IPS-18c (cell line): ENCODE data around the gene MTG1.

Source experiments
- H3K4me3 ChIP-seq: 2 replicates; pipeline ENCODE4 v1.7.0; 2013; ENCODE audit warnings: low read depth, mild to moderate bottlenecking, low read length, moderate library complexity; ENCODE audit not compliant: insufficient read depth
- H3K9me3 ChIP-seq: one replicate; pipeline ENCODE4 v1.6.1; 2013; ENCODE audit warnings: mild to moderate bottlenecking, low read length, moderate library complexity; ENCODE audit not compliant: control insufficient read depth, insufficient read depth

Gene MTG1, protein sequence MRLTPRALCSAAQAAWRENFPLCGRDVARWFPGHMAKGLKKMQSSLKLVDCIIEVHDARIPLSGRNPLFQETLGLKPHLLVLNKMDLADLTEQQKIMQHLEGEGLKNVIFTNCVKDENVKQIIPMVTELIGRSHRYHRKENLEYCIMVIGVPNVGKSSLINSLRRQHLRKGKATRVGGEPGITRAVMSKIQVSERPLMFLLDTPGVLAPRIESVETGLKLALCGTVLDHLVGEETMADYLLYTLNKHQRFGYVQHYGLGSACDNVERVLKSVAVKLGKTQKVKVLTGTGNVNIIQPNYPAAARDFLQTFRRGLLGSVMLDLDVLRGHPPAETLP

DNA sequence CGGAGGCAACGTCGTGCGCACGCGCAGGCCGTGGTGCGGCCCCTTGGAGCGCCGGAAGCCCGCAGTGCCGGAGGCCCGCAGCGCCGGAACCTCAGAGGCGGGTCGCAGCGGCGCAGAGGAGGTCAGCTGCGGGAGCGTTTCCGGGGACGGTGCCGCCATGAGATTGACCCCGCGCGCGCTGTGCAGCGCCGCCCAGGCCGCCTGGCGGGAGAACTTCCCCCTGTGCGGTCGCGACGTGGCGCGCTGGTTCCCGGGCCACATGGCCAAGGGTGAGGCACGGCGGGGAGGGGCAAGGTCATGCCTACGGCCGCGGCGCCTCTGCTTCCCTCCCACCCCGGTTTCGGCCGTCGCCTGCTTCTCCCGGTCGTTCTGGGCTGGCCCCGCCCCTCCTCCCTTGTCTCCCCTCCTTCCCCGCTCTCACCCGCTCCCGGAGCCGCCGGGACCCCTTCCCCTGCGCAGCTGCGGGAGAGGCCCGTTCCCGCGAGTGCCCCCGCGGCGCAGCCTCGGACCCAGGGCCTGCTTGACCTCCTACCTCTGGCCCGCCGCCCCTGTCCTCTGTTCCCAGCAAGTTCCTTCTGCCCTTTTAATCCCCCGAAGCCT is at the start of gene MTG1:
MTG1 (plus strand) TSS at position 94 of the 600 bp plus-strand sequence; CDS start at position 158, 64 bp downstream.
- Histone ChIP-seq H3K9me3 (peaks cover 2% of the 10 kb centered on the region), H3K4me3 (peak within 1 kb of the TSS; percentile 97)

- no peaks in the 10 kb centered on the region for H3K9me3 ChIP-seq
Observed at GRCh38 chr10:133344236-133344635, 49.7 kb upstream of the MTG1 start.

DNA sequence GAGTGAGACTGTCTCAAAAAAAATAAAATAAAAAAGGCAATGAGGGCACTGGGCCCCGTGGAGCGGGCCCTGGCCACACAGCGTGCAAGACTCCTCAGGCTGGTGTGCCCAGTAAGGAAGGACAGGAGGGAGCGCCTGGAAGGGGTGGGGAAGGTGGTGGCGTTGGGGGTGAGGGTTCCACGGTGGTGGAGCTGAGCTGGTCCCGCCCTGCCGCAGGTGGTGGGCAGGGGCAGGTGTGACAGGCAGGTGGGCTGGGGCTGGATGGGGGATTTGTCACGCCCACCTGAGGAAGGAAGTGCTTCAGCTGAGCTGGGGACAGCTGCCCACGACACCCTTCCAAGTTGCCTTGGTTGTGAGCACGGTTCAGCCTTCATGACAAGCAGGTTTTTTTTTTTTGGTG is 47.5 kb upstream of the MTG1 start:
- Histone ChIP-seq H3K9me3 (no peaks in the 10 kb centered on the region), H3K4me3 (no peak overlapping the region)

More at GRCh38 chr10:133344236-133344635, 49.7 kb upstream of the MTG1 start:
- H3K4me3 ChIP-seq = no peak overlapping the region

GRCh38 chr10:133347710-133348517 is 46.0 kb upstream of the MTG1 start:
- Histone ChIP-seq H3K9me3 (no peaks in the 10 kb centered on the region), H3K4me3 (no peak overlapping the region)

GRCh38 chr10:133349160-133349568 is 44.8 kb upstream of the MTG1 start:
- no peak overlapping the region for H3K4me3 ChIP-seq
- H3K9me3 ChIP-seq = no peaks in the 10 kb centered on the region

DNA sequence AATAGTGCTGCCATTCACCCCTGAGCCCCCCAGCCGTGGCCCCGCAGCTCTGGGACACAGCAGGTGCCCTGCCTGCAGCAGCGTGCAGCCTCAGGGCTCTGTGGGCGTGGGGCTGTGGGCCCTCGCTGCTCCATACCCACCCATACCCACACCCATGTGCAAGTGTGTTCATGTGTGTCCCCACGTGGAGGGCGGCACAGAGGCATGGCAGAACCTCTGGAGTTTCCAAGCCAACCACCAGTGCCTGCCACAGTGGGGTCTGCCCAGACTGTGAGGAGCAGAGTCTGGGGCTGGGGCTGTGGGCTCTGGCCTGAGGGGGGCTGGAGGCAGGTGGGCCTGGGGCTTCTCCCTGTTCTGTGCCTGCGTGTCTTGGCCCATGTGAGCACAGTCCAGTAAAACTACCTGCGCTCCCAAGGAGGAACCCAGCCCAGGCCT is 44.4 kb upstream of the MTG1 start:
- H3K9me3 ChIP-seq = no peaks in the 10 kb centered on the region
- H3K4me3 ChIP-seq = no peak overlapping the region

DNA sequence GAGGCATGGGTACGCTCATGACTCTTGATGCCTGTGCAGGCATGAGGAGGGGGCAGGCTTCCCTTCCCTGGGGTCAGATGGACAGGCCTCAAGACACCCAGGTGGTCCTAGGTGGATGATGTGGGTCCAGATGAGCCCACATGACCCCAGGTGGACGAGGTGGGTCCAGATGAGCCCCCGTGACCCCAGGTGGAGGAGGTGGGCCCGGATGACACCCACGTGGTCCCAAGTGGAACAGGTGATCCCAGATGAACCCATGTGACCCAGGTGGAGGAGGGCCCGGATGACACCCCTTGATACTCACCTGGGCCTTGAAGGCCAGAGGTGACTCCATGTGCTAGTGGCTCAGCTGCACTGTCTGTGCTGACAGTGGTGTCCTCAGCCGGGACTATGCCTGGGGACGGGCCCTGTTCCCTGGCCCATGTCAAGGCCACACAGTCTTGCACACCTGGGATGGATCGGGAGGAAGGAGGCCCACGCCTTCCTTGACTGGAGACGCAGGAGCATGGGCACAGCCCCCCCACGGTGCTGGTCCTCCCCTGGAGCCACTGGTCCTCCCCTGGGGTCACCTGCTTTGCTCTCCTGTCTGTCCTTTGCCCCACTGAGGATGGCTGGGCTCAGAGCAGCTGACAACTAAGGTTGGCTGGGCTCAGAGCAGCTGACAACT is 43.5 kb upstream of the MTG1 start:
- no peaks in the 10 kb centered on the region for H3K9me3 ChIP-seq
- no peak overlapping the region for H3K4me3 ChIP-seq

GRCh38 chr10:133350950-133351329 is 43.0 kb upstream of the MTG1 start:
- H3K4me3 ChIP-seq = no peak overlapping the region

GRCh38 chr10:133351408-133352318 is 42.3 kb upstream of the MTG1 start:
- Histone ChIP-seq H3K4me3 (no peak overlapping the region), H3K9me3 (peaks cover under 1% of the 10 kb centered on the region)

More at GRCh38 chr10:133350950-133351329, 43.0 kb upstream of the MTG1 start:
- H3K9me3 ChIP-seq = no peaks in the 10 kb centered on the region

DNA sequence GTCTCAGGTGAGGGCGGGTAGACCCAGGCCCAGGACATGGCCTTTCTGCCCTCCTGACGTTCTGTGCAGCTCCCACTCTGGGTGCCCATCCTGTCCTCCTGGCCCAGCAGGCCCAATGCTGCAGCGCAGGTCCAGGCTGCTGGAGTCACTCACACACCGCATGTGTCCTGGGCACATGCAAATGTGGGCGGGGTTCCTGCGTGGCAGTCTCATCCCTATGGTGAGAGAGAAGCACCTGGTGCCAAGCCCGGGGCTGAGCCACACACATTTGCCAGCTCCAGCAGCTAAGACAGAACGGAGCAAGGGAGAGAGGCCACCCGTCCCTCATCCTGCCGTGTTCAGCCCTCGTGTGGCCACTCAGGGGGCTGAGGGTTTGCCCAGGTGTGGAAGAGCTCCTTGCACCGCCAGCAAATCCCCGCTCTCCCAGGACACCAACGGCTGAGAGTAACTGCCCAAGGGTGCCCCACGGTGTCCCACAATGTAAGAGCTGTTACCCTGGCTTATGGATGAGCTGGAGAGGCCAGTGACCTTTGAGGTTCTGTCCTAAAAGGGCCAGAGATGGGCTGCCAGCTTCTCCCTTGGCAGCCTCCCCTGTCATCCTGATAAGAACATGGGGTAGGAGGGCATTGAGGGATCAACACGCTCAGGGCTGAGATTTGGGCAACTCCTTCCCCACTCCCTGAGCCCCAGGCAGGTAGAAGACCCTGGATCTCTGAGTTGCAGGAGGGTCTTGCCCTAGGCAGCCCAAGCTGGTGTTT is 40.6 kb upstream of the MTG1 start:
- peaks cover 2% of the 10 kb centered on the region for H3K9me3 ChIP-seq
- no peak overlapping the region for H3K4me3 ChIP-seq

DNA sequence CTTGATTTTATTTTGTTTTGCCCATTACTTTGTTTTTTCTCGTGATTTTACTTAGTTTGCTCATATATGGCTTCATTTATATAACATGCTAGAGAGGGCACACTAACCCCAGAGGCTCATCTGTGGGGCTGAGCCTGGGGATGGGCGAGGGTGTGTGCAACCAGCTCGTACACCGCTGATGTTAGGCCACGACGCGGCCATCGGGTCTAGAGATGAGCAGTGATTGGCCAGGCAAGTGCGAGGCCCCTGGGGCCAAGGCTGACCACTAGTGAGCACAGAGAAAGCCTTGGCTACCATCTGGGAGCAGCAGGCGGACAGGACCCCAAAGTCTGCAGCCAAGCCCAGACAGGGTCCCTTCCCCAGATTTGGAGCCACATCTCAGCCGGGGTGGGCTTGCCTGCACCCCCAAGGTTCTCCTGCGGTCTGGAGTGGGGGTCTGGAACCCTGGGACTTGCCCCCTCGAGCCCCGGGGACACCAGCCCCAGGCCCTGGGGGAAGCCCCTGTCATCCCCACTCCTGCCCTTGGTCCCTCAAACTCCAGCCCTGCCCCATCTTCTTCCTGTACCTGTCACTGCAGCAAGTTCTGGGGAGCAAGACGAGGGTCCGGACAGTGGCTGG is 39.9 kb upstream of the MTG1 start:
- H3K9me3 ChIP-seq = peaks cover 2% of the 10 kb centered on the region
- no peak overlapping the region for H3K4me3 ChIP-seq

DNA sequence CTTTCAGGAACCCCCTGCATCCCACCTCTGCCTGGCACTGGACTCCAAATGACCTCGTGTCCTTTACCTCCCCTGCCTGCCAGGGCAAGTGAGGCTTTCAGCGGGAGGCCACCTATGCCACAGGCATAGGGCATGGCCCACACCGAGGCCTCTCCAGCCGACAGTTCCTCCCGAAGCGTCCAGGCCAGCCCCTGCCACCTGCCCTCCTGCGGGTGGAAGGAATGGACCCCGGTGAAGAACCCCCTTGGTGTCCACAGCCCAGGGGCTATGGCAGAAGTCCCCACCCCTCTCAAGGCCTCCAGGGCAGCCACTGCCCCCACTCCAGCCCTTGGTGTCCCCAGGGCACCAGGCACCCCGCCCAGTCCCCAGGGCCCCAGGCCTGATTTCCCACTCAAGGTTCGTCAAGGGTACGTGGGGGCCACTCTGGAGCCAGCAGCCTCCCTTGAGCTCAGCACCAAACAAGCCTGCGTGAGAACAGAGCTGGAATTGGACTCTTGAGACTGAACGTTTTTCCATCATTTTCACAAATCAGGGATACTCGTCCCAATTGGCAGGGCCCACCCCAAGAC is 39.2 kb upstream of the MTG1 start:
- Histone ChIP-seq H3K9me3 (peaks cover 2% of the 10 kb centered on the region), H3K4me3 (no peak overlapping the region)

- Histone ChIP-seq H3K4me3 (no peak overlapping the region), H3K9me3 (peaks cover 2% of the 10 kb centered on the region)
Observed at GRCh38 chr10:133355266-133355665, 38.7 kb upstream of the MTG1 start.

- H3K4me3 ChIP-seq = no peak overlapping the region; the same call in 1 of the 2 replicates
- H3K9me3 ChIP-seq = peaks cover 2% of the 10 kb centered on the region
Observed at GRCh38 chr10:133355991-133356390, 38.0 kb upstream of the MTG1 start.
